ENCODE data around the gene PLSCR5.
A peak's percentile ranks its signal among the peaks of the same experiment; 100 is the strongest.

Gene PLSCR5

GRCh38 chr3:146542179-146542578 is 63.0 kb downstream of the PLSCR5 start:
- Mint-ChIP-seq H3K4me1 (peaks cover 67% of the 10 kb centered on the region), H3K27me3 (no peaks in the 10 kb centered on the region), H3K4me3 (peak overlapping the region; percentile 72 to 83), H3K9me3 (no peaks in the 10 kb centered on the region), H3K27ac (peak overlapping the region in 1 of 2 donors; percentile 92)
- ATAC-seq: peak; percentile 63
- peak in 1 of 2 donors; percentile 45 for DNase-seq

GRCh38 chr3:146540978-146541377 is 64.2 kb downstream of the PLSCR5 start:
- ATAC-seq: no peak
- H3K27me3 Mint-ChIP-seq: no peaks in the 10 kb centered on the region
- DNase-seq: no peak
- H3K4me1 Mint-ChIP-seq: peaks cover 57% of the 10 kb centered on the region
- H3K4me3 Mint-ChIP-seq: peak overlapping the region; percentile 6 to 83
- no peak overlapping the region for H3K27ac Mint-ChIP-seq
- H3K9me3 Mint-ChIP-seq: no peaks in the 10 kb centered on the region

DNA sequence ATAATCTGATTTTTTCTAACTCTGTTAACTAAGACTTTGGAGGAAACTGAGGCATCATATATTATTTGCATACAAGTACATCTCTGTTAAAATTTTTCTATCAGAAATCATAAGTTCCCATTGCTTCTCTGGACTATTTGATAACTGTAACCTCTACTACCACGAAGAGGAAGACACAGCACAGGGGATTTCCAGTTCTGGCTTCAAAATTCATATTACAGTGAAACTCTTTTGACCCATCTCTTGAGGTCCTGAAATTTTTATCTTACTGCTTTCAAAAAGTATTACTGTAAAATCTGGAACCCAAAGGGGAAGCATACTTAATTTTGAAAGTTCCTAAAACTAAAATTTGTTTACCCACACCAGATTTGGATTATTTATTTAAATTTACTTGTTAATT is 64.9 kb downstream of the PLSCR5 start:
- H3K4me1 Mint-ChIP-seq: peaks cover 51% of the 10 kb centered on the region
- H3K27ac Mint-ChIP-seq: no peak overlapping the region
- no peak for ATAC-seq
- no peaks in the 10 kb centered on the region for H3K9me3 Mint-ChIP-seq
- no peaks in the 10 kb centered on the region for H3K27me3 Mint-ChIP-seq
- DNase-seq: no peak
- H3K4me3 Mint-ChIP-seq: peak overlapping the region; percentile 64 to 83

DNA sequence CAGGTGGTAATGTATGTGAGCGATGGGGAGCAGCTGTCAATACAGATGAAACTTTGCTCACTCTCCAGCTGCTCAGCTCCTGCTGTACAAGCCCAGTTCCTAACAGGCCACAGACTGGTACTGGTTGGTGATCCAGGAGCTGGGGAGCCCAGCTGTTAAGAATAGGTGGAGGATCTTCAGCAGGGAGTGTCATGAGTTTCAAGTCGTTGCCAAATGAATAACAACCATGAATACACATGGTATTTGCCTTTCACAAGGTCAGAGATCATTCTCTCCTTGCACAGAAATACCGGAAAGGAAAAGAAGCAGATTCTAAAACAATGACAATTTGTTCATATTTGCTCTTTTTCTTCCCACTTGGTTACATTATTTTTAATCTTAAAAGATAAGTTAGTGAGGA is 65.8 kb downstream of the PLSCR5 start:
- Mint-ChIP-seq H3K27ac (no peak overlapping the region), H3K4me1 (peaks cover 54% of the 10 kb centered on the region), H3K4me3 (peak overlapping the region; percentile 35 to 56), H3K9me3 (no peaks in the 10 kb centered on the region), H3K27me3 (no peaks in the 10 kb centered on the region)
- DNase-seq (no peak), ATAC-seq (no peak)

DNA sequence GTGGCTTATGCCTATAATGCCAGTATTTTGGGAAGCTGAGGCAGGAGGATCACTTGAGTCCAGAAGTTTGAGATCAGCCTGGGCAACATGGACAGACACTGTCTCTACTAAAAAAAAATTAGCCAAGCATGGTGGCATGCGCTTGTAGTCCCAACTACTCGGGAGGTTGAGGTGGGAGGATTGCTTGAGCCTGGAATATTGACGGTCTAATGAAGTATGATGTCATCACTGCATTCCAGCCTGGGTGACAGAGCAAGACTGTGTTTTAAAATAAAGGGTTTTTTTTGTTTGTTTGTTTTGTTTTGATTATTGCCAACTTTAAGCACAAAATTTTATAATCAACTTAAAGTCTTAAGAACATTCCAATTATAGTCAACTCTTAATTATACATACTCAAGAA is 67.5 kb downstream of the PLSCR5 start:
- DNase-seq: no peak
- H3K4me1 Mint-ChIP-seq: peaks cover 48% of the 10 kb centered on the region

GRCh38 chr3:146536681-146537080 is 68.5 kb downstream of the PLSCR5 start:
- no peak overlapping the region for H3K4me3 Mint-ChIP-seq
- DNase-seq (no peak), ATAC-seq (no peak)
- peaks cover 40% of the 10 kb centered on the region for H3K4me1 Mint-ChIP-seq
- no peaks in the 10 kb centered on the region for H3K27me3 Mint-ChIP-seq
- H3K27ac Mint-ChIP-seq: no peak overlapping the region
- H3K9me3 Mint-ChIP-seq: no peaks in the 10 kb centered on the region

More for the DNA sequence above, 67.5 kb downstream of the PLSCR5 start:
- Mint-ChIP-seq H3K4me3 (no peak overlapping the region), H3K9me3 (no peaks in the 10 kb centered on the region), H3K27me3 (no peaks in the 10 kb centered on the region), H3K27ac (no peak overlapping the region)
- no peak for ATAC-seq

Data from stimulated activated naive CD8-positive, alpha-beta T cell treated with anti-CD3 and anti-CD28 coated beads, Interleukin-15, amount 100 ng/mL, for 72 hours (primary cell).